Astrocyte (in vitro differentiated cells and primary cell): ENCODE data around the gene TMEM184C.

Experiments used
- CTCF ChIP-seq: IDR thresholded peaks from 2 replicates; pipeline ENCODE4 v1.5.1; 2011; ENCODE audit warnings: low read depth, mild to moderate bottlenecking, inconsistent platforms, low read length, moderate library complexity; ENCODE audit not compliant: insufficient read depth
- EZH2 ChIP-seq: IDR thresholded peaks from 2 replicates; pipeline ENCODE4 v1.6.1; 2012; ENCODE audit warnings: mild to moderate bottlenecking, low read length, inconsistent platforms; ENCODE audit not compliant: insufficient read depth

DNA sequence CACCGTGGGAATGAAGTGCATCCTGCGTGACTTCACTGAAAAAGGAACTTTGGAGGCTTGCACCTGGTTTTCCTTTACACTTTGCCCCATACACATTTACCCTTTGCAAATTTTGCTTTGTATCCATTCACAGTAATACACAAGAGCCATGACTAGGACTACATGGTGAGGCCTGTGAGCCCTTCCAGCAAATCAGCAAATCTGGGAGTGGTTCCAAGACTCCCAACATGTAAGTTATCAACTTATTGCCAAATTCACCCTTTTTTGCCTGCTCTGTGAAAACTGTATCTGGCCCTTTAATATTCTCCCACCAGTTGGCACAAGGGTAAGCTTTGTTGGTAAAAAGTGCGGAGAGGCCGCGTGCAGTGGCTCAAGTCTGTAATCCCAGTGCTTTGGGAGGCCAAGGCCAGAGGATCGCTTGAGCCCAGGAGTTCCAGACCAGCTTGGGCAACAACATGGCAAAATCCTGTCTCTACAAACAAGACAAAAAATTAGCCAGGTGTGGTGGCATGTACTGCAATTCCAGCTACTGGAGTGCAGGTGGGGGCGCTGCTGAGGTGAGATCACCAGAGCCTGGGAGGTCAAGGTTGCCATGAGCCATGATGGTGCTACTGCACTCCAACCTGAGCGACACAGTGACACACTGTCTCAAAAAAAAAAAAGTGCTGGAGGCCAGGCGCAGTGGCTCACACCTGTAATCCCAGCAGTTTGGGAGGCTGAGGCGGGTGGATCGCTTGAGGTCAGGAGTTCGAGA is 61.8 kb downstream of the TMEM184C start:
- TF ChIP-seq CTCF, result no peak
- TF ChIP-seq EZH2, result no peak
